Transverse colon (tissue), 3 donors: ENCODE measurements around the gene CAPN11.
A peak's percentile ranks its signal among the peaks of the same experiment; 100 is the strongest.

Experiments used
- CTCF ChIP-seq, 5 experiments: fragments of 200-600 bp in 3 of 5; fragments of 450-650 bp in 2 of 5; sonication (generic) in 3 of 5; IDR thresholded peaks; 1 replicate in 2 of 5; 2 replicates in 3 of 5; pipeline ENCODE4 v1.5.1; 2016 to 2017; ENCODE audit warnings: antibody characterized with exemption in 5 of 5, inconsistent platforms in 3 of 5, mild to moderate bottlenecking in 2 of 5, moderate library complexity in 1 of 5
- EP300 ChIP-seq: sonication (generic); formaldehyde crosslinking; IDR thresholded peaks from one replicate; pipeline ENCODE4 v1.6.1; 2017; ENCODE audit warnings: antibody characterized with exemption, low read depth
- POLR2A ChIP-seq: fragments of 450-650 bp; IDR thresholded peaks from one replicate; pipeline ENCODE4 v1.6.1; 2016; ENCODE audit warnings: antibody characterized with exemption, mild to moderate bottlenecking, moderate library complexity

DNA sequence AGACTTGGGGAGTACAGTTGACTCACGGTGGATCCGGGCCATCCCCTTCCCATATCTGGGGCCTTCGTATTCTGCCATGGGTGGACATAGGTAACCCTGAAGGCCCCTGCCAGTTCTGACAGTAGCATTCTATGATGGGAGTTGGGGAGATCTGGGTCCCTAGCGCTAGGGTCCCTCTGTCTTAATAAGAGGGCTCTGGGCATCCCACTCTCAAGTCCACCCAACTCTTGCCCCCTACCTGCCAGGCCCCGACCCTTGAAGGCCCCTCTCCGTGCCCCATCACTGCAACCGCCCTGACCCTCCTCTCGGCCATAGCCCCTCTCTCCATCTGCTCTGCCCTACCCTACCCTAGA, 6.5 kb upstream of the CAPN11 start:
- TF ChIP-seq POLR2A = no peak
- no peak for TF ChIP-seq EP300
- peak in 1 of 5 experiments; percentile 14 for TF ChIP-seq CTCF (IDR thresholded peaks at IDR 0.05)
